Prostate gland (tissue), 2 donors: ENCODE results near the gene TTPAL.

ENCODE experiments used
- CTCF ChIP-seq, 4 experiments: fragments of 200-600 bp in 2 of 4; fragments of 450-650 bp in 2 of 4; sonication (generic) in 2 of 4; IDR thresholded peaks; 1 replicate in 3 of 4; 2 replicates in 1 of 4; pipeline ENCODE4 v1.5.1; 2016 to 2019; ENCODE audit warnings: antibody characterized with exemption in 4 of 4, mild to moderate bottlenecking in 2 of 4, moderate library complexity in 2 of 4
- POLR2A ChIP-seq: fragments of 450-650 bp; IDR thresholded peaks from one replicate; pipeline ENCODE4 v1.6.1; 2016; ENCODE audit warnings: antibody characterized with exemption, mild to moderate bottlenecking
- POLR2AphosphoS5 ChIP-seq: sonication (generic); formaldehyde crosslinking; IDR thresholded peaks from one replicate; pipeline ENCODE4 v1.6.1; 2017; ENCODE audit warnings: antibody characterized with exemption

GRCh38 chr20:44537993-44538392 is 62.3 kb downstream of the TTPAL start:
- TF ChIP-seq POLR2A (no peak), CTCF (IDR thresholded peaks at IDR 0.05) (peak in 2 of 4 experiments; percentile 9 to 35), POLR2AphosphoS5 (no peak)
